ENCODE data around the gene ZFP90.

Gene ZFP90

GRCh38 chr16:68577352-68577853 lies 38.3 kb downstream of the ZFP90 start:
- DNase-seq (ENCODE audit: low read depth in 2 of 2) = no peak

- peak; percentile 2 for DNase-seq (ENCODE audit: low read depth in 2 of 2)
Measured at GRCh38 chr16:68590201-68590994, 51.3 kb downstream of the ZFP90 start.

- no peak for DNase-seq (ENCODE audit: low read depth in 2 of 2)
Measured at GRCh38 chr16:68592466-68593337, 53.6 kb downstream of the ZFP90 start.

GRCh38 chr16:68596266-68596665 lies 57.2 kb downstream of the ZFP90 start:
- DNase-seq (ENCODE audit: low read depth in 2 of 2) = no peak

- DNase-seq (ENCODE audit: low read depth in 2 of 2) = no peak
Measured at GRCh38 chr16:68599586-68599985, 60.5 kb downstream of the ZFP90 start.

GRCh38 chr16:68605746-68606145 lies 66.7 kb downstream of the ZFP90 start:
- no peak for DNase-seq (ENCODE audit: low read depth in 2 of 2)

- no peak for DNase-seq (ENCODE audit: low read depth in 2 of 2)
Measured at GRCh38 chr16:68607443-68607842, 68.4 kb downstream of the ZFP90 start.

GRCh38 chr16:68608330-68608729 lies 69.2 kb downstream of the ZFP90 start:
- DNase-seq (ENCODE audit: low read depth in 2 of 2) = no peak

GRCh38 chr16:68612996-68613395 lies 73.9 kb downstream of the ZFP90 start:
- no peak for DNase-seq (ENCODE audit: low read depth in 2 of 2)

- DNase-seq (ENCODE audit: low read depth in 2 of 2) = no peak
Measured at GRCh38 chr16:68617734-68618133, 78.6 kb downstream of the ZFP90 start.
